ENCODE results near the gene THAP7.

Gene THAP7

GRCh38 chr22:20967697-20968211 lies 34.2 kb downstream of the THAP7 start:
- no peak for DNase-seq (ENCODE audit: extremely low read depth, low read depth)
- no peak for TF ChIP-seq CTCF (IDR thresholded peaks at IDR 0.05; ENCODE audit: low read depth, low read length, missing control alignments)

GRCh38 chr22:20966883-20967696 lies 34.8 kb downstream of the THAP7 start, which contains the start of gene AIFM3:
Gene AIFM3 (plus strand): TSS chr22:20967255. CDS start chr22:20967945, 690 bp downstream.
- no peak for DNase-seq (ENCODE audit: extremely low read depth, low read depth)
- TF ChIP-seq CTCF (IDR thresholded peaks at IDR 0.05; ENCODE audit: low read depth, low read length, missing control alignments) = no peak
- no peak within 1 kb of the TSS for H3K4me3 ChIP-seq (replicated peaks; ENCODE audit: low read depth, low read length)

More at GRCh38 chr22:20967697-20968211, 34.2 kb downstream of the THAP7 start:
- no peak overlapping the region for H3K4me3 ChIP-seq (replicated peaks; ENCODE audit: low read depth, low read length)

GRCh38 chr22:20965888-20966855 lies 35.7 kb downstream of the THAP7 start:
- no peak for TF ChIP-seq CTCF (IDR thresholded peaks at IDR 0.05; ENCODE audit: low read depth, low read length, missing control alignments)
- H3K4me3 ChIP-seq (replicated peaks; ENCODE audit: low read depth, low read length) = no peak overlapping the region

GRCh38 chr22:20965104-20965887 lies 36.6 kb downstream of the THAP7 start:
- peak overlapping the region; percentile 28; the same call in 1 of the 2 replicates for H3K4me3 ChIP-seq (replicated peaks; ENCODE audit: low read depth, low read length)
- no peak for TF ChIP-seq CTCF (IDR thresholded peaks at IDR 0.05; ENCODE audit: low read depth, low read length, missing control alignments)
- DNase-seq (ENCODE audit: extremely low read depth, low read depth) = no peak

More at GRCh38 chr22:20965888-20966855, 35.7 kb downstream of the THAP7 start:
- DNase-seq (ENCODE audit: extremely low read depth, low read depth) = no peak

- 0 out of 2 replicates have a peak overlapping the region, but pooled peaks have one; percentile 21 for H3K4me3 ChIP-seq (replicated peaks; ENCODE audit: low read depth, low read length)
- no peak for DNase-seq (ENCODE audit: extremely low read depth, low read depth)
- TF ChIP-seq CTCF (IDR thresholded peaks at IDR 0.05; ENCODE audit: low read depth, low read length, missing control alignments) = no peak
Observed at GRCh38 chr22:20964799-20965103, 37.2 kb downstream of the THAP7 start.

Measured in HFF-Myc (cell line).